Stimulated activated CD8-positive, alpha-beta memory T cell treated with anti-CD3 and anti-CD28 coated beads, Interleukin-4, amount 100 ng/mL, for 1 hour (primary cell): Measurements from ENCODE around the gene PPP4R4.
"Not testable (repeated sequence)": the region's sequence is repeated elsewhere in the genome, so short reads cannot be mapped to it uniquely, and the experiment has no call there.

Experiments used
- DNase-seq, 2 donors: peaks; one replicate each; pipeline ENCODE4 v3.0.0-alpha.2; 2020; ENCODE audit warnings: low read depth in 2 of 2, low spot score in 1 of 2

PPP4R4 gene

GRCh38 chr14:94144765-94145164, 29.4 kb upstream of the PPP4R4 start:
- no peak for DNase-seq

- DNase-seq = no peak
Measured at GRCh38 chr14:94145902-94146527, 28.1 kb upstream of the PPP4R4 start.

GRCh38 chr14:94152676-94153075, 21.4 kb upstream of the PPP4R4 start:
- DNase-seq = no peak

- no peak for DNase-seq
Measured at GRCh38 chr14:94153750-94154342, 20.3 kb upstream of the PPP4R4 start.

GRCh38 chr14:94156143-94156542, 18.0 kb upstream of the PPP4R4 start:
- not testable (repeated sequence) for DNase-seq

- DNase-seq = no peak
Measured at GRCh38 chr14:94157197-94157596, 16.9 kb upstream of the PPP4R4 start.

GRCh38 chr14:94158239-94158883, 15.8 kb upstream of the PPP4R4 start:
- DNase-seq = no peak

- DNase-seq = no peak
Measured at GRCh38 chr14:94161058-94161457, 13.1 kb upstream of the PPP4R4 start.

GRCh38 chr14:94161981-94162380, 12.1 kb upstream of the PPP4R4 start:
- DNase-seq = no peak

GRCh38 chr14:94162466-94162865, 11.7 kb upstream of the PPP4R4 start:
- no peak for DNase-seq

GRCh38 chr14:94163796-94164195, 10.3 kb upstream of the PPP4R4 start:
- no peak for DNase-seq

- no peak for DNase-seq
Measured at GRCh38 chr14:94164685-94165431, 9.3 kb upstream of the PPP4R4 start.

GRCh38 chr14:94165744-94166143, 8.4 kb upstream of the PPP4R4 start:
- no peak for DNase-seq

- DNase-seq = no peak
Measured at GRCh38 chr14:94170136-94170535, 4.0 kb upstream of the PPP4R4 start.

GRCh38 chr14:94171208-94171607, 2.9 kb upstream of the PPP4R4 start:
- no peak for DNase-seq

- no peak for DNase-seq
Measured at GRCh38 chr14:94172545-94172944, 1.6 kb upstream of the PPP4R4 start.

- DNase-seq = no peak
Measured at GRCh38 chr14:94173471-94173884, 644 bp upstream of the PPP4R4 start.

- DNase-seq = no peak
Measured at GRCh38 chr14:94174604-94175010, 485 bp downstream of the PPP4R4 start.

GRCh38 chr14:94175011-94175745, 1.1 kb downstream of the PPP4R4 start:
- no peak for DNase-seq

GRCh38 chr14:94175747-94176146, 1.6 kb downstream of the PPP4R4 start:
- DNase-seq = no peak

GRCh38 chr14:94176808-94177207, 2.7 kb downstream of the PPP4R4 start:
- no peak for DNase-seq
